HG03060 (cell line): ENCODE measurements around the gene PRAMEF18.
"Not testable (repeated sequence)": the region's sequence is repeated elsewhere in the genome, so short reads cannot be mapped to it uniquely, and the experiment has no call there.

Experiments
- ATAC-seq: cut with Tn5 transposase; IDR thresholded peaks from one replicate; pipeline ENCODE4 v1.9.1; 2021; ENCODE audit warnings: low read depth, moderate number of reproducible peaks; ENCODE audit not compliant: unreplicated experiment

The PRAMEF18 gene

GRCh38 chr1:13225675-13226204 is at the start of gene PRAMEF18:
Gene PRAMEF18, minus strand, starts transcription at chr1:13226154. Its CDS starts 48 bp downstream, at chr1:13226106.
- ATAC-seq, result not testable (repeated sequence)

GRCh38 chr1:13265124-13265523 is 39.2 kb upstream of the PRAMEF18 start:
- not testable (repeated sequence) for ATAC-seq

GRCh38 chr1:13253898-13254297 is 27.9 kb upstream of the PRAMEF18 start, which contains the start of gene PRAMEF5:
Gene PRAMEF5, plus strand, starts transcription at chr1:13254198. Its CDS starts 5,071 bp downstream, at chr1:13259269.
- not testable (repeated sequence) for ATAC-seq

- ATAC-seq, result not testable (repeated sequence)
These were observed 21.2 kb upstream of the PRAMEF18 start for GRCh38 chr1:13247122-13247521.

GRCh38 chr1:13246554-13246871 is 20.6 kb upstream of the PRAMEF18 start:
- not testable (repeated sequence) for ATAC-seq

GRCh38 chr1:13245841-13246553 is 20.0 kb upstream of the PRAMEF18 start:
- ATAC-seq, result not testable (repeated sequence)

GRCh38 chr1:13243536-13244263 is 17.7 kb upstream of the PRAMEF18 start:
- ATAC-seq, result not testable (repeated sequence)

- not testable (repeated sequence) for ATAC-seq
These were observed 13.7 kb upstream of the PRAMEF18 start for GRCh38 chr1:13239633-13240032.

- not testable (repeated sequence) for ATAC-seq
These were observed 11.6 kb upstream of the PRAMEF18 start for GRCh38 chr1:13237572-13237971.

- ATAC-seq, result not testable (repeated sequence)
These were observed 8.1 kb upstream of the PRAMEF18 start for GRCh38 chr1:13234057-13234456.

- not testable (repeated sequence) for ATAC-seq
These were observed 6.1 kb upstream of the PRAMEF18 start for GRCh38 chr1:13232056-13232455.

- ATAC-seq, result not testable (repeated sequence)
These were observed 5.3 kb upstream of the PRAMEF18 start for GRCh38 chr1:13231061-13231750.

GRCh38 chr1:13230601-13231000 is 4.6 kb upstream of the PRAMEF18 start:
- ATAC-seq, result not testable (repeated sequence)

- ATAC-seq, result not testable (repeated sequence)
These were observed 4.1 kb upstream of the PRAMEF18 start for GRCh38 chr1:13230096-13230495.

GRCh38 chr1:13228343-13228781 is 2.4 kb upstream of the PRAMEF18 start:
- ATAC-seq, result no peak

GRCh38 chr1:13227271-13228055 is 1.5 kb upstream of the PRAMEF18 start:
- ATAC-seq, result not testable (repeated sequence)

GRCh38 chr1:13224480-13225060 is 1.4 kb downstream of the PRAMEF18 start:
- ATAC-seq, result no peak

- ATAC-seq, result not testable (repeated sequence)
These were observed 3.2 kb downstream of the PRAMEF18 start for GRCh38 chr1:13222788-13223187.

GRCh38 chr1:13219203-13219602 is 6.8 kb downstream of the PRAMEF18 start:
- ATAC-seq, result not testable (repeated sequence)

- not testable (repeated sequence) for ATAC-seq
These were observed 9.3 kb downstream of the PRAMEF18 start for GRCh38 chr1:13216619-13217018.
